Cardiac atrium fibroblast (primary cell): ENCODE measurements around the gene TCTN3. TPM values are rescaled to one million over a fixed set of nuclear protein-coding genes. Genes with fewer than 3 reads are reported as not detected.

ENCODE experiments used
- total RNA-seq: library from RNA; depleted of rRNA; stranded (reverse); fragments of >200 nt; gene quantifications from 2 replicates; pipeline ENCODE4 v1.2.3, GENCODE V29; 2015

Gene TCTN3, protein sequence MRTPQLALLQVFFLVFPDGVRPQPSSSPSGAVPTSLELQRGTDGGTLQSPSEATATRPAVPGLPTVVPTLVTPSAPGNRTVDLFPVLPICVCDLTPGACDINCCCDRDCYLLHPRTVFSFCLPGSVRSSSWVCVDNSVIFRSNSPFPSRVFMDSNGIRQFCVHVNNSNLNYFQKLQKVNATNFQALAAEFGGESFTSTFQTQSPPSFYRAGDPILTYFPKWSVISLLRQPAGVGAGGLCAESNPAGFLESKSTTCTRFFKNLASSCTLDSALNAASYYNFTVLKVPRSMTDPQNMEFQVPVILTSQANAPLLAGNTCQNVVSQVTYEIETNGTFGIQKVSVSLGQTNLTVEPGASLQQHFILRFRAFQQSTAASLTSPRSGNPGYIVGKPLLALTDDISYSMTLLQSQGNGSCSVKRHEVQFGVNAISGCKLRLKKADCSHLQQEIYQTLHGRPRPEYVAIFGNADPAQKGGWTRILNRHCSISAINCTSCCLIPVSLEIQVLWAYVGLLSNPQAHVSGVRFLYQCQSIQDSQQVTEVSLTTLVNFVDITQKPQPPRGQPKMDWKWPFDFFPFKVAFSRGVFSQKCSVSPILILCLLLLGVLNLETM
- 38.5 and 46.3 TPM in 2 replicates for total RNA-seq

DNA sequence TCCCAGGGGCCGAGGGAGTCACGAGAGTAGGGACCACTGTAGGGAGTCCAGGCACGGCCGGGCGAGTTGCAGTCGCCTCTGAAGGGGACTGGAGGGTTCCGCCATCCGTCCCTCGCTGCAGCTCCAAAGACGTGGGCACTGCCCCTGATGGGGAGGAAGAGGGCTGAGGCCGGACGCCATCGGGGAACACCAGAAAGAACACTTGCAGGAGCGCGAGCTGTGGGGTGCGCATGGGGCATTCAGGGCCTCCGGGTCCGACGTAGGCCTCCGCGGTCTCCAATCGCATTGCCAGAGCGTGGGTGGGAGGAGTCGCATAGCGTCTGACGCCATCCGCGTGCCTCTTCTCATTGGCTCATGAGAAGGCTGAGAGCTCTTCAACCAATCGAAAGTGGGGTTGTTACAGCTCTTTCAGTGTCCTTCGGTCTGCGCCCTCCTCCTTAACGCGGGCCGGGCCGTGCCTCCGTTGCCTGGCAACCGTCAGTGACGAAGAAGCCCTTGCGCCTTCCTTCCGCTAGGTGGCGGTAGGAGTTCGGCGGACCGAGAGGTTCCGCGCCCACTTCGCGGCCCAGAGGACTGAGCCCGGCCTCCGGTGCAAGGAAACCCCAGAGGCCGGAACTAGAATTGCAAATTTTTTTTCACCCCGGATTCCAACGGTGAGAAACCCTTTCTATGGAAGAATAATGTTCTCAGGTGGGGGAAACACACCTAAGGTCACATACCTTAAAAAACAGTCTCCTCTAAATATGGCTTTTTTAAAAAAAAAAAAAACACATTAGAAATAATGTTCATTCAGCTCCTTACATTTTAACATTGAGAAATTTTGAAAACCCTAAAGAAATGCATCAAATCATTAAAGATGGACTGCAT is at the start of gene TCTN3:
Gene TCTN3, minus strand, starts transcription at position 260 of the 867 bp plus-strand sequence. Its CDS starts 28 bp downstream, at position 232.

DNA sequence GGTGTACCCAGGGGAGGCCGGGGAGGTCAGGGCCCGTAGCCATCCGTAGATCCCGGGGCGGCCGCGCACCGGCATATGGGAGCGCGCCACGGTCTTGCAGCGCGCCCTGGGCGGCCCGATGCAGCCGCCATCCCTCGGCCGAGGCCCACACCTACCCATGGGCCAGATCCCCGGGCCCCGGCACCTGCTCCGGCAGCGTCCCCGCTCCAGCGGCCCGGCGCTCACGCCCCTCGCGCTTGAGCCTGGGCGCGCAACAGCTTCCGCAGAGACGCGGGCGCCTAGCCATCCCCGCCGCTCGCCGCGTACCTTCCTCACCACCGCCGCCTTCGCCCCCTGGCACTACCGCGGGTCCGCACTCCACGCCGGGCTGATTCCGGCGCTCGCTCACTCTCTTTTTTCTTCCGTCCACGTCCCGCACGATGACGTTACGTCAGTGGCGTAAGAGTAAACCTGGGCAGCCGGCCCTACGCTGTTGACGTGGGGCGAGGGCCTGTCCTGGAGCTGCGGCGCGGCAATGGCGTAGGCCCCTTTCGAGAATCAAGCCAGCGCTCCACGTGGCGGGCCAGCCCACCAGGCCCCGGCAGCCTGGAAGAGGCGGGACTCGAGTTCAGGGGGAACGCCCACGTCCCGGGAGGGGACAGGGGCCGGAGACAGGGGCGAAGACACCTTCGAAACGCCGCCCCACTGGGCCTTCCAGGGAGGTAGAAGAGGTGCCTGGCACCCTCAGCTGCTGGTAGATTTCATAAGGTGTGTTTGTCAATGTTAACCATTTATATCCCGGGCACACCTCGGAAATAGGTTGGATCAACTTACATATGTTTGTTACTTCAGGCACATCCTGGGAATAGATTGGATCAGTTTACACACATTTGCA is 37.2 kb downstream of the TCTN3 start, which contains the start of gene ALDH18A1:
Gene ALDH18A1, minus strand, starts transcription at position 421 of the 874 bp plus-strand sequence. CDS start 3,334 bp downstream, outside the sequence.

Other genes with a start within 250 kb of the TCTN3 start
- 4.9 and 5.8 TPM in 2 replicates for gene SORBS1, start 132.6 kb downstream of the TCTN3 start, total RNA-seq
- 99.8 and 121 TPM in 2 replicates for gene ALDH18A1, start 37.2 kb downstream of the TCTN3 start, total RNA-seq
- gene ENTPD1, start 62.2 kb upstream of the TCTN3 start, total RNA-seq: 5.8 and 6.5 TPM in 2 replicates
- gene CC2D2B, start 214.0 kb upstream of the TCTN3 start, total RNA-seq: not detected in 2 replicates